Naive thymus-derived CD4-positive, alpha-beta T cell (primary cell): ENCODE data around the gene PPFIBP2. TPM values are rescaled to one million over a fixed set of nuclear protein-coding genes. Genes with fewer than 3 reads are reported as not detected.
A peak's percentile ranks its signal among the peaks of the same experiment; 100 is the strongest.

ENCODE experiments used
- ATAC-seq: fragments of 150-1000 bp; cut with Tn5 transposase; 2 replicates; pipeline ENCODE4 v1.10.0; 2021; ENCODE audit warnings: mild to moderate bottlenecking, moderate library complexity
- CTCF ChIA-PET: fragments of 350-600 bp; sonication (Branson Sonifier 250); formaldehyde crosslinking; loops from one replicate; lab custom pipeline; 2021; ENCODE audit warnings: antibody characterized with exemption; lab: Charles Lee
- POLR2A ChIA-PET: fragments of 350-600 bp; sonication (Branson Sonifier 250); formaldehyde crosslinking; loops from one replicate; lab custom pipeline; 2021; ENCODE audit warnings: antibody characterized with exemption, inconsistent platforms; lab: Charles Lee
- DNase-seq, 9 donors: peaks; one replicate each; pipeline versions ENCODE4 v3.0.0 to v3.0.0-alpha.2; 2020 to 2022; ENCODE audit warnings: mixed read lengths in 1 of 9
- H3K27ac ChIP-seq: one replicate; pipeline ENCODE4 v1.7.0; 2013; ENCODE audit warnings: mild to moderate bottlenecking, low read depth, low read length, moderate library complexity
- H3K27me3 ChIP-seq, 2 donors: one replicate each; pipeline ENCODE4 v1.7.0; 2013; ENCODE audit warnings: low read length in 2 of 2, mild to moderate bottlenecking in 2 of 2, moderate library complexity in 2 of 2; ENCODE audit not compliant: control insufficient read depth in 2 of 2, insufficient read depth in 2 of 2
- H3K36me3 ChIP-seq, 3 experiments: 1 replicate in 2 of 3; 2 replicates in 1 of 3; pipeline ENCODE4 v1.7.0; 2013; ENCODE audit warnings: low read length in 3 of 3, mild to moderate bottlenecking in 3 of 3, moderate library complexity in 1 of 3; ENCODE audit not compliant: insufficient read depth in 3 of 3, control insufficient read depth in 2 of 3
- H3K4me1 ChIP-seq, 2 donors: one replicate each; pipeline ENCODE4 v1.7.0; 2013; ENCODE audit warnings: low read length in 2 of 2, mild to moderate bottlenecking in 2 of 2, moderate library complexity in 1 of 2; ENCODE audit not compliant: control insufficient read depth in 2 of 2, insufficient read depth in 2 of 2
- H3K4me3 ChIP-seq: 2 replicates; pipeline ENCODE4 v1.7.0; 2013; ENCODE audit warnings: mild to moderate bottlenecking, low read length
- H3K9me3 ChIP-seq, 3 experiments: 1 replicate in 2 of 3; 2 replicates in 1 of 3; pipeline ENCODE4 v1.7.0; 2013; ENCODE audit warnings: low read length in 3 of 3; ENCODE audit not compliant: control insufficient read depth in 2 of 3
- H3K27ac Mint-ChIP-seq, 9 donors: one replicate each; pipeline ENCODE4 v1.8.0; 2020 to 2022; ENCODE audit warnings: mixed read lengths in 9 of 9, mild to moderate bottlenecking in 8 of 9, moderate library complexity in 5 of 9, inconsistent platforms in 2 of 9
- H3K27me3 Mint-ChIP-seq, 5 donors: one replicate each; pipeline ENCODE4 v1.8.0; 2021 to 2022; ENCODE audit warnings: mixed read lengths in 5 of 5, mild to moderate bottlenecking in 1 of 5
- H3K36me3 Mint-ChIP-seq, 5 donors: one replicate each; pipeline ENCODE4 v1.8.0; 2020 to 2022; ENCODE audit warnings: mixed read lengths in 5 of 5, mild to moderate bottlenecking in 3 of 5, inconsistent platforms in 1 of 5
- H3K4me1 Mint-ChIP-seq, 7 donors: one replicate each; pipeline ENCODE4 v1.8.0; 2020 to 2022; ENCODE audit warnings: mixed read lengths in 7 of 7, mild to moderate bottlenecking in 3 of 7, inconsistent platforms in 1 of 7
- H3K4me3 Mint-ChIP-seq, 10 donors: one replicate each; pipeline ENCODE4 v1.8.0; 2020 to 2022; ENCODE audit warnings: mild to moderate bottlenecking in 10 of 10, mixed read lengths in 10 of 10, moderate library complexity in 6 of 10, inconsistent platforms in 2 of 10
- H3K9me3 Mint-ChIP-seq, 11 donors: one replicate each; pipeline ENCODE4 v1.8.0; 2020 to 2022; ENCODE audit warnings: mixed read lengths in 11 of 11, mild to moderate bottlenecking in 4 of 11, inconsistent platforms in 1 of 11, moderate library complexity in 1 of 11
- intact Hi-C, 2 donors: fragments of 100-400 bp; cut with micrococcal nuclease; formaldehyde crosslinking; loops; one replicate each; pipeline ENCODE4 v1.15.1; 2023
- polyA plus RNA-seq, 2 donors: library from polyadenylated mRNA; unstranded; fragments of 300-500 nt; fragmentation: Illumina TruSeq; gene quantifications; one replicate each; pipeline ENCODE4 v1.2.3, GENCODE V29; 2021
- total RNA-seq, 6 experiments: library from RNA in 5 of 6; stranded (reverse) in 5 of 6; gene quantifications; 1 replicate in 5 of 6; 2 replicates in 1 of 6; pipeline ENCODE4 v1.2.3 and lab custom pipeline; 2021 to 2026

PPFIBP2 gene
- total and polyA plus RNA-seq, 7 experiments from 2014 or later = 5.7 to 55.6 (median 42.6) TPM

GRCh38 chr11:7488681-7489080 lies 25.1 kb upstream of the PPFIBP2 start:
- ChIA-PET POLR2A (no interaction called here), CTCF (no interaction called here)
- intact Hi-C loops = no loop called here
- Mint-ChIP-seq H3K27me3 (peaks cover 0 to 5% (median 0%) of the 10 kb centered on the region in 5 donors), H3K27ac (no peak overlapping the region), H3K4me1 (peaks cover 0 to 3% (median 0%) of the 10 kb centered on the region in 7 donors), H3K36me3 (no peaks in the 10 kb centered on the region), H3K4me3 (no peak overlapping the region), H3K9me3 (no peaks in the 10 kb centered on the region)
- Histone ChIP-seq H3K4me3 (no peak overlapping the region), H3K36me3 (no peaks in the 10 kb centered on the region), H3K4me1 (no peaks in the 10 kb centered on the region), H3K27ac (no peak overlapping the region), H3K27me3 (peaks cover 0 to 3% of the 10 kb centered on the region in 2 donors), H3K9me3 (no peaks in the 10 kb centered on the region)
- DNase-seq (no peak), ATAC-seq (no peak)

GRCh38 chr11:7489376-7489775 lies 24.4 kb upstream of the PPFIBP2 start:
- ChIA-PET CTCF (no interaction called here), POLR2A (no interaction called here)
- peaks cover 0 to 2% (median 0%) of the 10 kb centered on the region in 5 donors for H3K27me3 Mint-ChIP-seq
- no peaks in the 10 kb centered on the region for H3K9me3 ChIP-seq
- H3K9me3 Mint-ChIP-seq = no peaks in the 10 kb centered on the region
- H3K27ac ChIP-seq = no peak overlapping the region
- no peak overlapping the region for H3K27ac Mint-ChIP-seq
- DNase-seq (no peak), ATAC-seq (no peak)
- H3K4me3 ChIP-seq = no peak overlapping the region
- intact Hi-C loops = no loop called here
- H3K4me1 ChIP-seq = no peaks in the 10 kb centered on the region
- peaks cover 0 to 3% of the 10 kb centered on the region in 2 donors for H3K27me3 ChIP-seq
- H3K36me3 ChIP-seq = no peaks in the 10 kb centered on the region
- peaks cover 0 to 5% (median 0%) of the 10 kb centered on the region in 7 donors for H3K4me1 Mint-ChIP-seq
- no peak overlapping the region for H3K4me3 Mint-ChIP-seq
- no peaks in the 10 kb centered on the region for H3K36me3 Mint-ChIP-seq

GRCh38 chr11:7490054-7490453 lies 23.7 kb upstream of the PPFIBP2 start:
- POLR2A ChIA-PET = no interaction called here
- H3K27ac Mint-ChIP-seq = no peak overlapping the region
- intact Hi-C loops = no loop called here

GRCh38 chr11:7490535-7490934 lies 23.3 kb upstream of the PPFIBP2 start:
- H3K4me1 ChIP-seq = no peaks in the 10 kb centered on the region
- no peak overlapping the region for H3K27ac ChIP-seq
- Mint-ChIP-seq H3K4me3 (no peak overlapping the region), H3K27ac (no peak overlapping the region), H3K9me3 (no peaks in the 10 kb centered on the region), H3K27me3 (no peaks in the 10 kb centered on the region), H3K36me3 (peaks cover 0 to 4% (median 0%) of the 10 kb centered on the region in 5 donors), H3K4me1 (peaks cover 0 to 5% (median 0%) of the 10 kb centered on the region in 7 donors)
- intact Hi-C loops = no loop called here
- DNase-seq (no peak), ATAC-seq (no peak)
- peaks cover 0 to 3% of the 10 kb centered on the region in 2 donors for H3K27me3 ChIP-seq
- ChIA-PET POLR2A (no interaction called here), CTCF (interaction anchor here (0.9 to 1.0 kb wide), 2 partner anchors 22 to 50 kb away, joined by 3 read pairs; no protein-coding TSS in a partner anchor)
- no peaks in the 10 kb centered on the region for H3K36me3 ChIP-seq
- no peak overlapping the region for H3K4me3 ChIP-seq
- H3K9me3 ChIP-seq = no peaks in the 10 kb centered on the region

More at GRCh38 chr11:7490054-7490453, 23.7 kb upstream of the PPFIBP2 start:
- Mint-ChIP-seq H3K36me3 (peaks cover 0 to 3% (median 0%) of the 10 kb centered on the region in 5 donors), H3K4me1 (peaks cover 0 to 5% (median 0%) of the 10 kb centered on the region in 7 donors), H3K27me3 (no peaks in the 10 kb centered on the region), H3K9me3 (no peaks in the 10 kb centered on the region), H3K4me3 (no peak overlapping the region)
- Histone ChIP-seq H3K4me1 (no peaks in the 10 kb centered on the region), H3K36me3 (no peaks in the 10 kb centered on the region), H3K27me3 (peaks cover 0 to 3% of the 10 kb centered on the region in 2 donors), H3K9me3 (no peaks in the 10 kb centered on the region), H3K4me3 (no peak overlapping the region), H3K27ac (no peak overlapping the region)
- CTCF ChIA-PET = interaction anchor here (0.9 to 1.0 kb wide), 2 partner anchors 22 to 50 kb away, joined by 3 read pairs; no protein-coding TSS in a partner anchor
- ATAC-seq = peak; percentile 38
- DNase-seq = no peak

GRCh38 chr11:7492253-7492652 lies 21.5 kb upstream of the PPFIBP2 start:
- no peaks in the 10 kb centered on the region for H3K36me3 ChIP-seq
- peaks cover 0 to 3% of the 10 kb centered on the region in 2 donors for H3K27me3 ChIP-seq
- peaks cover 0 to 7% (median 0%) of the 10 kb centered on the region in 5 donors for H3K36me3 Mint-ChIP-seq
- no peaks in the 10 kb centered on the region for H3K27me3 Mint-ChIP-seq
- no peak overlapping the region for H3K27ac ChIP-seq
- no peak overlapping the region for H3K27ac Mint-ChIP-seq
- H3K4me1 ChIP-seq = no peaks in the 10 kb centered on the region
- H3K4me3 Mint-ChIP-seq = no peak overlapping the region
- POLR2A ChIA-PET = no interaction called here
- DNase-seq (no peak), ATAC-seq (no peak)
- no peak overlapping the region for H3K4me3 ChIP-seq
- H3K9me3 Mint-ChIP-seq = no peaks in the 10 kb centered on the region
- peaks cover 0 to 8% (median 0%) of the 10 kb centered on the region in 7 donors for H3K4me1 Mint-ChIP-seq
- intact Hi-C loops = no loop called here
- CTCF ChIA-PET = no interaction called here
- no peaks in the 10 kb centered on the region for H3K9me3 ChIP-seq

GRCh38 chr11:7493670-7494069 lies 20.1 kb upstream of the PPFIBP2 start:
- Mint-ChIP-seq H3K4me3 (no peak overlapping the region), H3K9me3 (no peaks in the 10 kb centered on the region), H3K4me1 (peaks cover 0 to 8% (median 0%) of the 10 kb centered on the region in 7 donors), H3K27me3 (no peaks in the 10 kb centered on the region), H3K27ac (no peak overlapping the region), H3K36me3 (peaks cover 0 to 7% (median 0%) of the 10 kb centered on the region in 5 donors)
- Histone ChIP-seq H3K36me3 (no peaks in the 10 kb centered on the region), H3K9me3 (no peaks in the 10 kb centered on the region), H3K4me3 (no peak overlapping the region), H3K27ac (no peak overlapping the region), H3K27me3 (peaks cover 0 to 3% of the 10 kb centered on the region in 2 donors), H3K4me1 (no peaks in the 10 kb centered on the region)
- intact Hi-C loops = no loop called here
- ATAC-seq (no peak), DNase-seq (no peak)
- ChIA-PET POLR2A (no interaction called here), CTCF (no interaction called here)

- Histone ChIP-seq H3K27me3 (peaks cover 0 to 3% of the 10 kb centered on the region in 2 donors), H3K4me1 (no peaks in the 10 kb centered on the region), H3K9me3 (no peaks in the 10 kb centered on the region), H3K27ac (no peak overlapping the region), H3K36me3 (no peaks in the 10 kb centered on the region), H3K4me3 (no peak overlapping the region)
- DNase-seq (no peak), ATAC-seq (no peak)
- intact Hi-C loops = no loop called here
- ChIA-PET POLR2A (no interaction called here), CTCF (no interaction called here)
- no peak overlapping the region for H3K4me3 Mint-ChIP-seq
- H3K27me3 Mint-ChIP-seq = no peaks in the 10 kb centered on the region
- no peaks in the 10 kb centered on the region for H3K9me3 Mint-ChIP-seq
- H3K27ac Mint-ChIP-seq = peak overlapping the region in 1 of 9 donors; percentile 13
- H3K4me1 Mint-ChIP-seq = peaks cover 0 to 8% (median 0%) of the 10 kb centered on the region in 7 donors
- H3K36me3 Mint-ChIP-seq = peaks cover 0 to 7% (median 0%) of the 10 kb centered on the region in 5 donors
Measured at GRCh38 chr11:7494086-7494745, 19.6 kb upstream of the PPFIBP2 start.
